NCI-H1930 (cell line): ENCODE measurements around the gene CHD9.

ENCODE experiments used
- DNase-seq, 2 experiments: peaks; one replicate each; lab custom pipeline; 2025; lab: John Stamatoyannopoulos, UW

Gene CHD9

DNA sequence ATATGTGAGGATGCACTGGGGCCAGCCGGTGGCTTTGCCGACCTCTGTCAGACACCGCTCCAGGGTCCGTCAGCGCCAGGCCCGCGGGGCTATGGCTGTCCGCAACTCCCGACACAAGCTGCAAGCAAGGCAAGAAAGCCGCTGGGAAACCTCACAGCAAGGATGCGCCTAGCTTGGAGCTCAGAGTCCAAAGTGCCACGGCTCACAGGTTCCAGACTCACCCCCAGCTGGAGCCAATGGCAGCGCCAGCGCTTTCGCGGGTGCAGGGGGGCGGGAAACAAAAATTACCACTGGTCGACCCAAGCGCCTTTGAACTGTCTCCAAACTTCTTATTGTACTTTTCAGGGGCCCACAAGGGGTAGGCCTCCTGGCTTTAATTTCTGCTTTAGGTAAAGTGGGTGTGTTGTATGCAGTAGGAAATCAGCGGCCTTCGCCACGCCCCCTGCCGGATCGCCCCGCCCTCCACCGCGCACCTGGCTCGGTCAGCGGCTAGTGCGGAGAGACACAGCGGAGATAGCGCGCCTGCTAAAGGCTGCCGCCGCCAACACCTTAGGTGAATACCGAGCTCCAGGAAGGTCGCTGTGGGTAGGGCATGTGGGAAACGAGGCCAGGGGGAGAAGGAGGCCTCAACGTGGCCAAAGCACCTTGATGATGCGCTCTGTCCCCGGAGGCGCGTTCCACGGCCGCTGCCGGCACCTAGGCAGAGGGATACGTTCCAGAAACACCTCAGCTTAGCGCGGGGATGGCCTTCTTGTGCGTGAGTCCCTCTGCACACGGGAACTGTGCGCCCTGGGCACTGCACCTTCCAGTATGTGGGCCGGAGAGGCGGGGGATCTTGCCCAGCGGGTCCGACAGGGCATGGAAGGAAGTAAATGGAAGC lies 318.4 kb downstream of the CHD9 start:
- no peak for DNase-seq

DNA sequence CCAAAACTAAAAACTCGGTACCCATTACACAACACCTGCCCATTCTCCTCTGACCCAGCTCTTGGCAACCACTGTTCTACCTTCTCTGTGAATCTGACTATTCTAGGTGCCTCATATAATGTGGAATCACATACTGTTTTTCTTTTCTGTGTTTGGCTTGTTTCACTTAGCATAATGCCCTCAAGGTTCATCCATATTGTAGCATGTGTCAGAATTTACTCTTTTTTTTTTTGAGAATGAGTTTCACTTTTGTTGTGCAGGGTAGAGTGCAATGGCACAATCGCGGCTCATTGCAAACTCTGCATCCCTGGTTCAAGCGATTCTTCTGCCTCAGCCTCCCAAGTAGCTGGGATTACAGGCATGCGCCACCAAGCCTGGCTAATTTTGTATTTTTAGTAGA lies 320.0 kb downstream of the CHD9 start:
- DNase-seq = no peak

DNA sequence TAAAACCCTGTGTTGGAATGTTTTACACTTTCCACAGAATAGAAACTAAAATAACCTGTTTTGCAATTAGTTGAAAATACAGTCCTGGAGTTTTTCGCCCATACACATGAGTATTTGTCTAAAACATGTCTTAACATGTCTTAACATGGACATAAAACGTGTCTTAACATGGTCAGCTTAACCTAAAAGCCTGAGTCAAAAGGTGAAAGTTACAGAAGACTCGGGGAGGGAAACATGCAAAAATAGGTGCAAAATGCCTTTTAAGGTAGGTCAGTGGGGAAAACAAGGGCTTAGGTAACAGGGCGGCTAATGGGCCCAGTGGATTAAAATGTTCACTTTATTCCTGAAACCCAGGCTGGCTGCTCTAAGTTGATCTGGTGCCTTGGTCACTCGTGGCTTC lies 323.3 kb downstream of the CHD9 start:
- no peak for DNase-seq
